HepG2 (cell line): ENCODE data around the gene PLB1. TPM values are rescaled to one million over a fixed set of nuclear protein-coding genes. Genes with fewer than 3 reads are reported as not detected.
A peak's percentile ranks its signal among the peaks of the same experiment; 100 is the strongest.

Source experiments
- ATF7-NPFF ChIP-seq: sonication (generic); formaldehyde crosslinking; IDR thresholded peaks from 2 replicates; pipeline ENCODE4 v1.8.1; 2023; ENCODE audit warnings: mild to moderate bottlenecking, low read depth, missing genetic modification reagents, moderate library complexity
- BORCS8-MEF2B ChIP-seq: sonication (generic); formaldehyde crosslinking; IDR thresholded peaks from 2 replicates; pipeline ENCODE4 v1.8.0; 2022; ENCODE audit warnings: mild to moderate bottlenecking, missing genetic modification reagents
- CBX2 ChIP-seq, 2 experiments: fragments of 200-600 bp in 1 of 2; sonication (generic); formaldehyde crosslinking in 1 of 2; IDR thresholded peaks; 2 replicates each; pipeline versions ENCODE4 v1.7.0 to v1.8.1; 2018 to 2022; ENCODE audit warnings: low read depth in 2 of 2, low read length in 1 of 2, mild to moderate bottlenecking in 1 of 2, missing genetic modification reagents in 1 of 2
- CBX5 ChIP-seq: sonication (generic); formaldehyde crosslinking; IDR thresholded peaks from 2 replicates; pipeline ENCODE4 v1.4.0; 2020; ENCODE audit warnings: missing genetic modification reagents, borderline replicate concordance
- CREB1 ChIP-seq, 2 experiments: fragments of 450-650 bp in 1 of 2; IDR thresholded peaks; 2 replicates each; pipeline ENCODE4 v1.6.1; 2016 to 2017; ENCODE audit warnings: control low read depth in 1 of 2, mild to moderate bottlenecking in 1 of 2, missing compliant biosample characterization in 1 of 2, missing genetic modification characterization in 1 of 2
- DNMT3B ChIP-seq: conservative IDR thresholded peaks from 2 replicates; pipeline ENCODE4 v1.6.1; 2016; ENCODE audit warnings: missing biosample characterization, control low read depth
- ETV5 ChIP-seq: IDR thresholded peaks from 2 replicates; pipeline ENCODE4 v1.6.1; 2018; ENCODE audit warnings: missing biosample characterization, missing genetic modification reagents, inconsistent platforms, borderline replicate concordance
- FOXP1 ChIP-seq, 2 experiments: fragments of 450-650 bp in 1 of 2; IDR thresholded peaks; 2 replicates each; pipeline ENCODE4 v1.6.1; 2017 to 2018; ENCODE audit warnings: antibody characterized with exemption in 1 of 2
- GMEB1 ChIP-seq: sonication (generic); formaldehyde crosslinking; IDR thresholded peaks from 2 replicates; pipeline ENCODE4 v1.5.1; 2020; ENCODE audit warnings: missing genetic modification reagents, mild to moderate bottlenecking, borderline replicate concordance
- HDAC1 ChIP-seq: sonication (generic); formaldehyde crosslinking; IDR thresholded peaks from 2 replicates; pipeline ENCODE4 v1.5.1; 2020; ENCODE audit warnings: mild to moderate bottlenecking, missing genetic modification reagents
- IKZF4 ChIP-seq: sonication (generic); formaldehyde crosslinking; IDR thresholded peaks from 2 replicates; pipeline ENCODE4 v1.5.1; 2020; ENCODE audit warnings: borderline replicate concordance, mild to moderate bottlenecking, low read depth, missing genetic modification reagents; ENCODE audit errors: not compliant biosample characterization
- JUNB ChIP-seq: sonication (generic); formaldehyde crosslinking; IDR thresholded peaks from 2 replicates; pipeline ENCODE4 v1.8.0; 2022; ENCODE audit warnings: missing genetic modification reagents, mild to moderate bottlenecking, borderline replicate concordance
- TEAD3 ChIP-seq: optimal IDR thresholded peaks from 2 replicates; pipeline ENCODE3; 2016; ENCODE audit warnings: borderline replicate concordance
- TGIF2 ChIP-seq: IDR thresholded peaks from 2 replicates; pipeline ENCODE4 v1.6.1; 2016; ENCODE audit warnings: control low read depth, missing compliant biosample characterization
- ZBTB42 ChIP-seq: sonication (generic); formaldehyde crosslinking; IDR thresholded peaks from 2 replicates; pipeline ENCODE4 v1.5.0; 2020; ENCODE audit warnings: mild to moderate bottlenecking, missing genetic modification reagents
- ZFP37 ChIP-seq: sonication (generic); formaldehyde crosslinking; IDR thresholded peaks from 2 replicates; pipeline ENCODE4 v1.4.0; 2020; ENCODE audit warnings: missing genetic modification reagents, borderline replicate concordance
- ZMYM2 ChIP-seq: sonication (generic); formaldehyde crosslinking; IDR thresholded peaks from 2 replicates; pipeline ENCODE4 v1.8.0; 2022; ENCODE audit warnings: mild to moderate bottlenecking, missing genetic modification reagents
- ZNF292 ChIP-seq: sonication (generic); formaldehyde crosslinking; IDR thresholded peaks from 2 replicates; pipeline ENCODE4 v1.8.1; 2022; ENCODE audit warnings: mild to moderate bottlenecking, low read depth, missing genetic modification reagents, borderline replicate concordance
- ZNF724P ChIP-seq: sonication (generic); formaldehyde crosslinking; IDR thresholded peaks from 2 replicates; pipeline ENCODE4 v1.8.0; 2022; ENCODE audit warnings: missing genetic modification reagents, borderline replicate concordance
- ZSCAN31 ChIP-seq: sonication (generic); formaldehyde crosslinking; IDR thresholded peaks from 2 replicates; pipeline ENCODE4 v1.5.0; 2020; ENCODE audit warnings: low read depth, mild to moderate bottlenecking, missing genetic modification reagents
- polyA plus RNA-seq, 8 experiments: library from polyadenylated mRNA; depleted of rRNA in 3 of 8; stranded (reverse) in 7 of 8; unstranded in 1 of 8; fragments of >200 nt; fragmentation: Illumina TruSeq in 4 of 8; extraction: Trizol in 4 of 8; gene quantifications; 2 replicates each; pipeline versions ENCODE4 v1.2.1 to v1.2.3, GENCODE V29; 2011 to 2016; ENCODE audit warnings: low read depth in 4 of 8, missing spikeins in 1 of 8, mixed read lengths in 1 of 8; ENCODE audit not compliant: insufficient read depth in 1 of 8
- total RNA-seq, 5 experiments: library from RNA; depleted of rRNA; stranded (reverse); fragments of >200 nt; fragmentation: Illumina TruSeq; extraction: Trizol; gene quantifications; 2 replicates each; pipeline ENCODE4 v1.2.3, GENCODE V29; 2016; ENCODE audit warnings: low read depth in 1 of 5
- TF ChIP-seq, protein P1 (sequence below): sonication (generic); formaldehyde crosslinking; IDR thresholded peaks from 2 replicates; pipeline ENCODE4 v1.4.0; 2020; ENCODE audit warnings: missing genetic modification reagents
- TF ChIP-seq, protein P2 (sequence below): sonication (generic); formaldehyde crosslinking; IDR thresholded peaks from 2 replicates; pipeline ENCODE4 v1.8.0; 2023; ENCODE audit warnings: mild to moderate bottlenecking, missing genetic modification reagents

PLB1 gene
- total and polyA plus RNA-seq, 2 of the 13 experiments (the other 11 are each of a cell fraction or from before 2014, with no cell fraction given), result 0.20 to 1.8 TPM

GRCh38 chr2:28621172-28622100 is 125.6 kb downstream of the PLB1 start (continued):
- TF ChIP-seq CREB1 (IDR thresholded peaks at IDR 0.05) (peak; percentile 81), CREB1 (CRISPR knock-in tag; IDR thresholded peaks at IDR 0.05) (peak; percentile 76), HDAC1 (CRISPR knock-in tag) (peak; percentile 83; the same call in 1 of the 2 replicates), ZFP37 (CRISPR knock-in tag) (peak; percentile 32; the same call in 1 of the 2 replicates), ZSCAN31 (peak; percentile 92; the same call in 1 of the 2 replicates), BORCS8-MEF2B (peak; percentile 76; the same call in 1 of the 2 replicates), ZMYM2 (peak; percentile 42; the same call in 1 of the 2 replicates), ETV5 (CRISPR knock-in tag) (peak; percentile 65; the same call in 1 of the 2 replicates), CBX2 (IDR thresholded peaks at IDR 0.05; ENCODE audit: low read depth, low read length) (no peak), CBX2 (CRISPR knock-in tag; IDR thresholded peaks at IDR 0.05; ENCODE audit: low read depth) (peak; percentile 74; the same call in 1 of the 2 replicates), FOXP1 (IDR thresholded peaks at IDR 0.05) (peak; percentile 57; the same call in 1 of the 2 replicates), FOXP1 (CRISPR knock-in tag; IDR thresholded peaks at IDR 0.05) (peak; percentile 87), ATF7-NPFF (CRISPR knock-in tag) (0 out of 2 replicates have a peak, but pooled peaks have one; percentile 39), DNMT3B (CRISPR knock-in tag) (0 out of 2 replicates have a peak, but pooled peaks have one; percentile 31), ZNF292 (CRISPR knock-in tag) (peak; percentile 97; the same call in 1 of the 2 replicates), TEAD3 (CRISPR knock-in tag) (peak; percentile 84), GMEB1 (CRISPR knock-in tag) (peak; percentile 64; the same call in 1 of the 2 replicates), TGIF2 (CRISPR knock-in tag) (peak; percentile 85), ZBTB42 (CRISPR knock-in tag) (peak; percentile 72; the same call in 1 of the 2 replicates), ZNF724P (peak; percentile 52; the same call in 1 of the 2 replicates), CBX5 (CRISPR knock-in tag) (no peak; the same call in 1 of the 2 replicates), IKZF4 (CRISPR knock-in tag) (peak; percentile 42), JUNB (CRISPR knock-in tag) (no peak)
- TF ChIP-seq, protein P1, sequence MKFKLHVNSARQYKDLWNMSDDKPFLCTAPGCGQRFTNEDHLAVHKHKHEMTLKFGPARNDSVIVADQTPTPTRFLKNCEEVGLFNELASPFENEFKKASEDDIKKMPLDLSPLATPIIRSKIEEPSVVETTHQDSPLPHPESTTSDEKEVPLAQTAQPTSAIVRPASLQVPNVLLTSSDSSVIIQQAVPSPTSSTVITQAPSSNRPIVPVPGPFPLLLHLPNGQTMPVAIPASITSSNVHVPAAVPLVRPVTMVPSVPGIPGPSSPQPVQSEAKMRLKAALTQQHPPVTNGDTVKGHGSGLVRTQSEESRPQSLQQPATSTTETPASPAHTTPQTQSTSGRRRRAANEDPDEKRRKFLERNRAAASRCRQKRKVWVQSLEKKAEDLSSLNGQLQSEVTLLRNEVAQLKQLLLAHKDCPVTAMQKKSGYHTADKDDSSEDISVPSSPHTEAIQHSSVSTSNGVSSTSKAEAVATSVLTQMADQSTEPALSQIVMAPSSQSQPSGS, result peak; percentile 38; the same call in 1 of the 2 replicates
- TF ChIP-seq, protein P2, sequence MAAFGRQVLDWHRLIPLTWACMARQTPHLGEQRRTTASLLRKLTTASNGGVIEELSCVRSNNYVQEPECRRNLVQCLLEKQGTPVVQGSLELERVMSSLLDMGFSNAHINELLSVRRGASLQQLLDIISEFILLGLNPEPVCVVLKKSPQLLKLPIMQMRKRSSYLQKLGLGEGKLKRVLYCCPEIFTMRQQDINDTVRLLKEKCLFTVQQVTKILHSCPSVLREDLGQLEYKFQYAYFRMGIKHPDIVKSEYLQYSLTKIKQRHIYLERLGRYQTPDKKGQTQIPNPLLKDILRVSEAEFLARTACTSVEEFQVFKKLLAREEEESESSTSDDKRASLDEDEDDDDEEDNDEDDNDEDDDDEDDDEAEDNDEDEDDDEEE (CRISPR knock-in tag), result 0 out of 2 replicates have a peak, but pooled peaks have one; percentile 3
